H1 (cell line): ENCODE results near the gene SNORC. TPM values are rescaled to one million over a fixed set of nuclear protein-coding genes. Genes with fewer than 3 reads are reported as not detected.

ENCODE experiments used
- CTCF ChIA-PET: fragments of 300-600 bp; sonication (Branson Sonifier 250); formaldehyde crosslinking; loops from one replicate; lab custom pipeline; 2021; ENCODE audit not compliant: partially characterized antibody; lab: Charles Lee
- POLR2A ChIA-PET: fragments of 300-600 bp; sonication (Branson Sonifier 250); formaldehyde crosslinking; loops from one replicate; lab custom pipeline; 2021; ENCODE audit warnings: inconsistent platforms; ENCODE audit not compliant: partially characterized antibody; lab: Charles Lee
- DNase-seq, 2 experiments: peaks; one replicate each; pipeline versions ENCODE4 v3.0.0 to v3.0.0-alpha.2; 2010 to 2022; ENCODE audit warnings: low spot score in 2 of 2, low read depth in 1 of 2, mixed read lengths in 1 of 2
- FAIRE-seq: peaks from 2 replicates; lab custom pipeline; 2011; peaks lifted over from hg19 to GRCh38; lab: Jason Lieb, UNC
- H2AFZ ChIP-seq: 2 replicates; pipeline ENCODE4 v1.8.1; 2012; ENCODE audit warnings: low read length, inconsistent platforms
- H2AK5ac ChIP-seq: 2 replicates; pipeline ENCODE4 v1.6.1; 2013; ENCODE audit warnings: low read depth, low read length
- H2BK120ac ChIP-seq: replicated peaks from 2 replicates; pipeline ENCODE3; 2013; ENCODE audit warnings: low read depth, low read length, inconsistent platforms
- H2BK12ac ChIP-seq: 2 replicates; pipeline ENCODE4 v1.6.1; 2013; ENCODE audit warnings: low read depth, low read length
- H2BK15ac ChIP-seq: 2 replicates; pipeline ENCODE4 v1.6.1; 2013; ENCODE audit warnings: low read length
- H2BK20ac ChIP-seq: 2 replicates; pipeline ENCODE4 v1.6.1; 2013; ENCODE audit warnings: low read length
- H2BK5ac ChIP-seq: 2 replicates; pipeline ENCODE4 v1.6.1; 2013; ENCODE audit warnings: low read depth, low read length
- H3K14ac ChIP-seq: 2 replicates; pipeline ENCODE4 v1.6.1; 2013; ENCODE audit warnings: inconsistent platforms; ENCODE audit not compliant: insufficient read length
- H3K18ac ChIP-seq: 2 replicates; pipeline ENCODE4 v1.6.1; 2013; ENCODE audit warnings: low read length; ENCODE audit errors: extremely low read depth
- H3K23ac ChIP-seq: 2 replicates; pipeline ENCODE4 v1.6.1; 2013; ENCODE audit warnings: inconsistent platforms; ENCODE audit not compliant: insufficient read length
- H3K23me2 ChIP-seq: 2 replicates; pipeline ENCODE4 v1.6.1; 2013; ENCODE audit warnings: low read depth, low read length
- H3K27ac ChIP-seq: 2 replicates; pipeline ENCODE4 v1.6.1; 2011; ENCODE audit warnings: low read depth, low read length, inconsistent platforms
- H3K27me3 ChIP-seq, 4 experiments: replicated peaks in 1 of 4; 1 replicate in 1 of 4; 2 replicates in 3 of 4; pipeline versions ENCODE4 v1.6.1 to v1.8.1; 2011 to 2013; ENCODE audit warnings: low read length in 3 of 4, mild to moderate bottlenecking in 3 of 4, inconsistent platforms in 2 of 4, mixed read lengths in 2 of 4, moderate library complexity in 1 of 4; ENCODE audit not compliant: control insufficient read depth in 3 of 4, insufficient read depth in 3 of 4; ENCODE audit errors: extremely low read depth in 1 of 4
- H3K36me3 ChIP-seq, 4 experiments: 2 replicates each; pipeline versions ENCODE4 v1.6.1 to v1.8.1; 2011 to 2013; ENCODE audit warnings: mild to moderate bottlenecking in 4 of 4, low read length in 3 of 4, moderate library complexity in 2 of 4, control low read depth in 1 of 4, inconsistent platforms in 1 of 4; ENCODE audit not compliant: insufficient read depth in 4 of 4, control insufficient read depth in 2 of 4
- H3K4ac ChIP-seq: replicated peaks from 2 replicates; pipeline ENCODE3; 2013; ENCODE audit warnings: low read length, low read depth, mixed read lengths, inconsistent platforms; ENCODE audit not compliant: insufficient read length
- H3K4me1 ChIP-seq, 4 experiments: replicated peaks in 1 of 4; 1 replicate in 1 of 4; 2 replicates in 3 of 4; pipeline versions ENCODE4 v1.6.1 to v1.8.1; 2011 to 2013; ENCODE audit warnings: low read length in 3 of 4, inconsistent platforms in 2 of 4, mixed read lengths in 1 of 4; ENCODE audit not compliant: insufficient read depth in 4 of 4, control insufficient read depth in 3 of 4
- H3K4me2 ChIP-seq, 2 experiments: 2 replicates each; pipeline versions ENCODE4 v1.6.1 to v1.8.1; 2011 to 2013; ENCODE audit warnings: low read depth in 2 of 2, low read length in 2 of 2, control low read depth in 1 of 2, inconsistent platforms in 1 of 2, mild to moderate bottlenecking in 1 of 2; ENCODE audit not compliant: insufficient read depth in 1 of 2
- H3K4me3 ChIP-seq, 4 experiments: fragments of 200-600, 300-600 bp in 1 of 4; sonication (generic), shearing (Covaris generic), sonication (Bioruptor Twin) in 1 of 4; 2 replicates each; pipeline versions ENCODE4 v1.5.1 to v1.8.1; 2011 to 2016; ENCODE audit warnings: low read length in 4 of 4, low read depth in 3 of 4, control low read depth in 2 of 4, inconsistent platforms in 2 of 4, mild to moderate bottlenecking in 2 of 4, mixed read lengths in 1 of 4, moderate library complexity in 1 of 4; ENCODE audit not compliant: insufficient read depth in 2 of 4; ENCODE audit errors: extremely low read depth in 1 of 4
- H3K56ac ChIP-seq: replicated peaks from 2 replicates; pipeline ENCODE3; 2013; ENCODE audit warnings: low read depth, mild to moderate bottlenecking, mixed read lengths, low read length, inconsistent platforms; ENCODE audit not compliant: insufficient read length
- H3K79me1 ChIP-seq: 2 replicates; pipeline ENCODE4 v1.6.1; 2013; ENCODE audit warnings: low read depth, low read length, control low read depth
- H3K79me2 ChIP-seq, 2 experiments: 2 replicates each; pipeline versions ENCODE4 v1.6.1 to v1.8.1; 2012 to 2013; ENCODE audit warnings: low read length in 2 of 2, mild to moderate bottlenecking in 2 of 2, inconsistent platforms in 1 of 2; ENCODE audit not compliant: insufficient read depth in 2 of 2, control insufficient read depth in 1 of 2
- H3K9ac ChIP-seq, 4 experiments: replicated peaks in 1 of 4; 1 replicate in 1 of 4; 2 replicates in 3 of 4; pipeline versions ENCODE4 v1.6.1 to v1.8.1; 2011 to 2013; ENCODE audit warnings: low read depth in 3 of 4, low read length in 3 of 4, control low read depth in 2 of 4, mild to moderate bottlenecking in 2 of 4, moderate library complexity in 2 of 4, inconsistent platforms in 1 of 4; ENCODE audit errors: extremely low read depth in 1 of 4
- H3K9me3 ChIP-seq, 2 experiments: 2 replicates each; pipeline versions ENCODE4 v1.6.1 to v1.8.1; 2012 to 2013; ENCODE audit warnings: mild to moderate bottlenecking in 2 of 2, moderate library complexity in 2 of 2, control low read depth in 1 of 2, inconsistent platforms in 1 of 2, low read depth in 1 of 2, low read length in 1 of 2, mixed read lengths in 1 of 2; ENCODE audit not compliant: insufficient read depth in 2 of 2
- H4K20me1 ChIP-seq, 2 experiments: replicated peaks in 1 of 2; 2 replicates each; pipeline versions ENCODE3 to v1.8.1; 2011 to 2013; ENCODE audit warnings: inconsistent platforms in 2 of 2, low read length in 2 of 2, mild to moderate bottlenecking in 1 of 2; ENCODE audit not compliant: insufficient read depth in 2 of 2, control insufficient read depth in 1 of 2
- H4K5ac ChIP-seq: 2 replicates; pipeline ENCODE4 v1.6.1; 2013; ENCODE audit warnings: low read length, low read depth, mixed read lengths, inconsistent platforms; ENCODE audit not compliant: insufficient read length
- H4K8ac ChIP-seq: 2 replicates; pipeline ENCODE4 v1.8.0; 2013; ENCODE audit warnings: mild to moderate bottlenecking, moderate library complexity, low read length, inconsistent platforms; ENCODE audit not compliant: insufficient read depth; ENCODE audit errors: extremely low read depth
- H4K91ac ChIP-seq: replicated peaks from 2 replicates; pipeline ENCODE3; 2013; ENCODE audit warnings: low read length, mixed read lengths, inconsistent platforms; ENCODE audit not compliant: insufficient read length
- CBX5 ChIP-seq: fragments of 300-800, 300-1000 bp; sonication (generic); IDR thresholded peaks from 2 replicates; pipeline ENCODE4 v1.7.1; 2016; ENCODE audit warnings: antibody characterized with exemption, low read length, low read depth
- CREB1 ChIP-seq: IDR thresholded peaks from 2 replicates; pipeline ENCODE4 v1.6.1; 2012; ENCODE audit warnings: inconsistent platforms
- FOSL1 ChIP-seq: IDR thresholded peaks from 2 replicates; pipeline ENCODE4 v1.6.1; 2011; ENCODE audit warnings: mild to moderate bottlenecking, low read depth, low read length, moderate library complexity; ENCODE audit not compliant: insufficient read depth
- HDAC6 ChIP-seq: IDR thresholded peaks from one replicate; pipeline ENCODE4 v1.7.1; 2012; ENCODE audit warnings: low read depth, mild to moderate bottlenecking, inconsistent platforms, low read length, moderate library complexity
- POLR2A ChIP-seq, 2 experiments: IDR thresholded peaks; 1 replicate in 1 of 2; 2 replicates in 1 of 2; pipeline ENCODE4 v1.6.1; 2011; ENCODE audit warnings: low read depth in 2 of 2, low read length in 2 of 2, mild to moderate bottlenecking in 2 of 2; ENCODE audit errors: control extremely low read depth in 1 of 2
- POLR2AphosphoS5 ChIP-seq: IDR thresholded peaks from 2 replicates; pipeline ENCODE4 v1.6.1; 2011; ENCODE audit warnings: low read depth, low read length
- POU5F1 ChIP-seq: IDR thresholded peaks from 2 replicates; pipeline ENCODE4 v1.6.1; 2011; ENCODE audit warnings: low read depth, mild to moderate bottlenecking, low read length, moderate library complexity
- SIN3A ChIP-seq, 2 experiments: IDR thresholded peaks in 1 of 2; conservative IDR thresholded peaks in 1 of 2; 2 replicates each; pipeline ENCODE4 v1.6.1; 2011 to 2012; ENCODE audit warnings: low read length in 2 of 2, improper control_type of control experiment in 1 of 2, low read depth in 1 of 2, mild to moderate bottlenecking in 1 of 2
- SIRT6 ChIP-seq: IDR thresholded peaks from one replicate; pipeline ENCODE4 v1.7.1; 2012; ENCODE audit warnings: low read length, inconsistent platforms
- TEAD4 ChIP-seq: IDR thresholded peaks from 2 replicates; pipeline ENCODE4 v1.6.1; 2012; ENCODE audit warnings: low read depth, low read length, inconsistent platforms, mixed read lengths
- ZNF274 ChIP-seq: IDR thresholded peaks from 2 replicates; pipeline ENCODE4 v1.7.0; 2012; ENCODE audit warnings: low read length, borderline replicate concordance; ENCODE audit errors: extremely low read depth
- WGBS, 2 experiments: shearing (Covaris generic) in 1 of 2; methylation state at CpG; one replicate each; pipeline versions ENCODE4 v1.1.6 to v1.1.7; 2013 to 2015; ENCODE audit warnings: low lambda C conversion rate in 2 of 2, mixed read lengths in 2 of 2, inconsistent platforms in 1 of 2, low coverage in 1 of 2, missing lambda C conversion rate in 1 of 2; ENCODE audit not compliant: insufficient replicate concordance in 2 of 2, insufficient coverage in 1 of 2, insufficient read length in 1 of 2; ENCODE audit errors: extremely low coverage in 1 of 2, missing lambda C conversion rate in 1 of 2; 5-methylcytosine and 5-hydroxymethylcytosine counted together
- polyA plus RNA-seq, 7 experiments: library from polyadenylated mRNA; depleted of rRNA in 3 of 7; stranded (reverse) in 5 of 7; unstranded in 2 of 7; fragments of >200 nt in 5 of 7; fragments of 200-250 nt in 2 of 7; gene quantifications; 1 replicate in 5 of 7; 2 replicates in 1 of 7; 4 replicates in 1 of 7; pipeline versions ENCODE4 v1.2.1 to v1.2.3, GENCODE V29; 2011 to 2013; ENCODE audit warnings: missing spikeins in 2 of 7, mixed read lengths in 2 of 7
- total RNA-seq: library from RNA; stranded (reverse); fragmentation: NEBNext Ultra II Directional; extraction: Animal tissue kit (Norgen Biotek cat#: 25700); gene quantifications from 2 replicates; pipeline ENCODE4 v1.2.1, GENCODE V29; 2021

Gene SNORC
- total and polyA plus RNA-seq, 2 of the 8 experiments (the other 6 are each of a cell fraction or from before 2014, with no cell fraction given) = 1.6 to 1.8 TPM

DNA sequence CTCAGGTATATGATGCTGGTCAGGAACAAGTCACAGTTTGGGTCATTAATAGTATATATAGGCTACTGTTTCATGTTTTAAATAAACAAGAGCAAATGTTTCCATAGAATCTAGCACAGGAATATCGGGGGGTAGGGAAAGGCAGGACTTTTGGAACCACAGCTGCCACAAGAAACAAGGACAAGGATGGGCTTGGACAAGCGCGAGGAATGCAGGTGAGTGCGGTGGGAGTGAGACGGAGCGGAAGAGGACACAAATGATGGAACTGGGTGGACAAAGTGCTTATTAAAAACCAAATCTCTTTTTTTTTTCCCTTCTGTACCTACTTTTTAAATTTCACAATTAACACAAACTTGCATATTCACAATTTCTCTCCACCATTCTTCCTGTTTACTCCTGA, 49.1 kb downstream of the SNORC start:
- no peaks in the 10 kb centered on the region for H3K79me2 ChIP-seq
- DNase-seq = no peak
- TF ChIP-seq SIN3A (conservative IDR thresholded peaks at IDR 0.05 in 1 of 2, IDR thresholded peaks at IDR 0.05 in 1 of 2; ENCODE audit: low read depth in 1 of 2, low read length in 2 of 2) (no peak), FOSL1 (no peak), POLR2A (IDR thresholded peaks at IDR 0.05; ENCODE audit: control extremely low read depth in 1 of 2, low read depth in 2 of 2, low read length in 2 of 2) (no peak), CREB1 (no peak), POLR2AphosphoS5 (no peak), ZNF274 (no peak), POU5F1 (no peak), CBX5 (no peak), TEAD4 (no peak), SIRT6 (no peak), HDAC6 (no peak)
- H4K91ac ChIP-seq = no peak overlapping the region
- H3K4me1 ChIP-seq = 0 out of 7 replicates have a peak, but pooled peaks cover 0 to 5% (median 0%) of the 10 kb centered on the region in 4 experiments
- no peak overlapping the region for H2BK12ac ChIP-seq
- no peak overlapping the region for H3K9ac ChIP-seq
- H3K4me3 ChIP-seq = no peak overlapping the region
- no peaks in the 10 kb centered on the region for H4K20me1 ChIP-seq
- H2BK5ac ChIP-seq = no peak overlapping the region
- no peak overlapping the region for H2AK5ac ChIP-seq
- no peak overlapping the region for H4K8ac ChIP-seq
- H3K27me3 ChIP-seq = no peaks in the 10 kb centered on the region
- no peaks in the 10 kb centered on the region for H3K36me3 ChIP-seq
- H3K27ac ChIP-seq = no peak overlapping the region
- H3K4me2 ChIP-seq = no peak overlapping the region
- ChIA-PET CTCF (interaction anchor here (0.6 kb wide), 3 partner anchors 135 to 523 kb away, joined by 3 to 5 read pairs (median 4); no protein-coding TSS in a partner anchor), POLR2A (no interaction called here)
- no peak overlapping the region for H3K18ac ChIP-seq
- no peak overlapping the region for H3K23ac ChIP-seq
- no peak overlapping the region for H2BK15ac ChIP-seq
- no peak overlapping the region for H3K4ac ChIP-seq
- no peaks in the 10 kb centered on the region for H3K23me2 ChIP-seq
- no peak overlapping the region for H4K5ac ChIP-seq
- H3K14ac ChIP-seq = no peak overlapping the region
- no peaks in the 10 kb centered on the region for H3K9me3 ChIP-seq
- H3K79me1 ChIP-seq = no peaks in the 10 kb centered on the region
- no peak overlapping the region for H3K56ac ChIP-seq
- H2BK20ac ChIP-seq = no peak overlapping the region
- H2AFZ ChIP-seq = no peak overlapping the region
- 96% methylated on average over 6 of the region's 6 CpGs; no CpG with 5 or more reads in 1 of the 2 experiments for WGBS, 2 experiments
- FAIRE-seq = no peak
- H2BK120ac ChIP-seq = no peak overlapping the region
